K562 (cell line): ENCODE measurements around the gene ADAMTS14. TPM values are rescaled to one million over a fixed set of nuclear protein-coding genes. Genes with fewer than 3 reads are reported as not detected.

Experiments
- ATF4 ChIP-seq: fragments of 450-650 bp; formaldehyde crosslinking; IDR thresholded peaks from 2 replicates; pipeline ENCODE4 v1.4.0; 2022; ENCODE audit warnings: mild to moderate bottlenecking, moderate library complexity
- CEBPB ChIP-seq: fragments of 450-650 bp; IDR thresholded peaks from 2 replicates; pipeline ENCODE4 v1.6.1; 2016; ENCODE audit warnings: missing genetic modification characterization, missing compliant biosample characterization
- CSDE1 ChIP-seq, 2 experiments: fragments of 450-650 bp; IDR thresholded peaks; 2 replicates each; pipeline ENCODE4 v1.6.1; 2016; ENCODE audit warnings: mild to moderate bottlenecking in 1 of 2
- DIDO1 ChIP-seq: fragments of 450-650 bp; IDR thresholded peaks from 2 replicates; pipeline ENCODE4 v1.6.1; 2016; ENCODE audit warnings: low read depth, missing biosample characterization, missing genetic modification characterization
- E2F8 ChIP-seq: fragments of 450-650 bp; IDR thresholded peaks from 2 replicates; pipeline ENCODE4 v1.7.1; 2018; ENCODE audit warnings: mild to moderate bottlenecking, low read depth; ENCODE audit not compliant: partially characterized antibody
- ELF4 ChIP-seq: fragments of 450-650 bp; formaldehyde crosslinking; IDR thresholded peaks from 2 replicates; pipeline ENCODE4 v1.4.0; 2022; ENCODE audit warnings: missing genetic modification characterization
- IFI16 ChIP-seq: fragments of 250-450 bp; sonication (Bioruptor Pico); IDR thresholded peaks from 2 replicates; pipeline ENCODE4 v2.1.2; 2022; ENCODE audit warnings: mild to moderate bottlenecking, inconsistent platforms
- ILF3 ChIP-seq: fragments of 450-650 bp; IDR thresholded peaks from 2 replicates; pipeline ENCODE4 v1.6.1; 2018; ENCODE audit warnings: antibody characterized with exemption, mild to moderate bottlenecking, moderate library complexity, borderline replicate concordance
- JUND ChIP-seq, 2 experiments: IDR thresholded peaks; 2 replicates in 1 of 2; 3 replicates in 1 of 2; pipeline ENCODE4 v1.6.1; 2011; ENCODE audit warnings: borderline replicate concordance in 2 of 2, low read depth in 2 of 2, low read length in 2 of 2, improper control_type of control experiment in 1 of 2, missing biosample characterization in 1 of 2, missing genetic modification characterization in 1 of 2, missing genetic modification reagents in 1 of 2
- KLF6 ChIP-seq: fragments of 250-450 bp; sonication (Bioruptor Pico); IDR thresholded peaks from 2 replicates; pipeline ENCODE4 v1.4.0; 2020; ENCODE audit warnings: mild to moderate bottlenecking, moderate library complexity, borderline replicate concordance
- MAFF ChIP-seq: IDR thresholded peaks from 2 replicates; pipeline ENCODE4 v1.6.1; 2012; ENCODE audit warnings: low read length, improper control_type of control experiment
- MCM3 ChIP-seq: fragments of 450-650 bp; IDR thresholded peaks from 2 replicates; pipeline ENCODE4 v1.6.1; 2016
- MYNN ChIP-seq, 2 experiments: sonication (generic); formaldehyde crosslinking in 1 of 2; IDR thresholded peaks; 2 replicates each; pipeline versions ENCODE4 v1.5.0 to v1.6.1; 2016 to 2020; ENCODE audit warnings: antibody characterized with exemption in 1 of 2, missing genetic modification reagents in 1 of 2
- NFXL1 ChIP-seq: fragments of 450-650 bp; formaldehyde crosslinking; IDR thresholded peaks from 2 replicates; pipeline ENCODE4 v1.4.0; 2021; ENCODE audit warnings: mild to moderate bottlenecking
- STAG1 ChIP-seq: sonication (generic); formaldehyde crosslinking; IDR thresholded peaks from 2 replicates; pipeline ENCODE4 v1.5.0; 2020; ENCODE audit warnings: missing genetic modification reagents, borderline replicate concordance
- U2AF1 ChIP-seq: fragments of 200-400 bp; formaldehyde crosslinking; optimal IDR thresholded peaks from 2 replicates; pipeline ENCODE3; 2017; ENCODE audit warnings: mild to moderate bottlenecking, low read depth, low read length, moderate library complexity
- UBTF ChIP-seq, 2 experiments: IDR thresholded peaks; 2 replicates each; pipeline ENCODE4 v1.6.1; 2012; ENCODE audit warnings: improper control_type of control experiment in 2 of 2, low read depth in 2 of 2, low read length in 2 of 2, borderline replicate concordance in 1 of 2
- ZBTB34 ChIP-seq: fragments of 250-450 bp; sonication (Bioruptor Pico); IDR thresholded peaks from 2 replicates; pipeline ENCODE4 v1.8.0; 2021; ENCODE audit warnings: mild to moderate bottlenecking, moderate library complexity
- ZNF324 ChIP-seq: fragments of 250-450 bp; sonication (Bioruptor Pico); IDR thresholded peaks from 2 replicates; pipeline ENCODE4 v1.4.0; 2020; ENCODE audit warnings: mild to moderate bottlenecking
- ZNF511 ChIP-seq: sonication (generic); formaldehyde crosslinking; IDR thresholded peaks from 2 replicates; pipeline ENCODE4 v1.8.0; 2022; ENCODE audit warnings: mild to moderate bottlenecking, missing genetic modification reagents
- ZSCAN32 ChIP-seq: fragments of 450-650 bp; formaldehyde crosslinking; IDR thresholded peaks from 2 replicates; pipeline ENCODE4 v1.4.0; 2020; ENCODE audit warnings: mild to moderate bottlenecking, moderate library complexity
- polyA plus RNA-seq, 8 experiments: library from polyadenylated mRNA; depleted of rRNA in 4 of 8; stranded (reverse) in 5 of 8; unstranded in 3 of 8; fragments of >200 nt; fragmentation: Nextera tagmentation in 2 of 8; fragmentation: Illumina TruSeq in 1 of 8; extraction: Ambion mirVana in 2 of 8; extraction: Trizol in 1 of 8; gene quantifications; 2 replicates each; pipeline versions ENCODE4 v1.2.1 to v1.2.3, GENCODE V29; 2011 to 2014; ENCODE audit warnings: inconsistent platforms in 1 of 8, missing spikeins in 1 of 8
- total RNA-seq, 7 experiments: library from RNA; depleted of rRNA in 6 of 7; stranded (reverse); fragments of >200 nt in 6 of 7; fragmentation: Illumina TruSeq in 2 of 7; extraction: Trizol in 2 of 7; gene quantifications; 2 replicates each; pipeline versions ENCODE4 v1.2.1 to v1.2.3, GENCODE V29; 2011 to 2021; ENCODE audit warnings: low replicate concordance in 1 of 7

Gene ADAMTS14
- total and polyA plus RNA-seq, 9 of the 15 experiments (the other 6 are each of a cell fraction or from before 2014, with no cell fraction given): 0.04 to 37.4 (median 15.9) TPM

- no peak for TF ChIP-seq ZNF511 (CRISPR knock-in tag)
- no peak for TF ChIP-seq IFI16 (CRISPR knock-in tag)
- no peak for TF ChIP-seq U2AF1
- no peak for TF ChIP-seq ZNF324 (CRISPR knock-in tag)
- TF ChIP-seq STAG1: no peak
- TF ChIP-seq ELF4: no peak
- TF ChIP-seq ZBTB34: no peak
- no peak for TF ChIP-seq ILF3
- TF ChIP-seq CSDE1 (IDR thresholded peaks at IDR 0.05): no peak
- TF ChIP-seq UBTF (IDR thresholded peaks at IDR 0.05; ENCODE audit: borderline replicate concordance in 1 of 2, low read depth in 2 of 2, low read length in 2 of 2): no peak
- TF ChIP-seq KLF6: peak; percentile 86; the same call in 1 of the 2 replicates
- no peak for TF ChIP-seq MAFF
- TF ChIP-seq JUND (IDR thresholded peaks at IDR 0.05; ENCODE audit: borderline replicate concordance, low read depth, low read length): no peak
- no peak; the same call in 2 of the 3 replicates for TF ChIP-seq JUND (tag; IDR thresholded peaks at IDR 0.05; ENCODE audit: borderline replicate concordance, low read depth, low read length)
- no peak for TF ChIP-seq ATF4 (CRISPR knock-in tag)
- no peak for TF ChIP-seq DIDO1 (tag)
- no peak for TF ChIP-seq CEBPB (tag)
- TF ChIP-seq MCM3: no peak
- no peak for TF ChIP-seq NFXL1 (CRISPR knock-in tag)
- no peak for TF ChIP-seq E2F8
- TF ChIP-seq MYNN (IDR thresholded peaks at IDR 0.05): no peak
- TF ChIP-seq MYNN (CRISPR knock-in tag; IDR thresholded peaks at IDR 0.05): no peak
- TF ChIP-seq ZSCAN32 (CRISPR knock-in tag): no peak
Measured at GRCh38 chr10:70673929-70674559, 1.7 kb downstream of the ADAMTS14 start (continued).
